ENCODE data around the gene WDFY4. TPM values are rescaled to one million over a fixed set of nuclear protein-coding genes. Genes with fewer than 3 reads are reported as not detected.

Gene WDFY4
- total RNA-seq, 1 experiment from 2014 or later = not detected

DNA sequence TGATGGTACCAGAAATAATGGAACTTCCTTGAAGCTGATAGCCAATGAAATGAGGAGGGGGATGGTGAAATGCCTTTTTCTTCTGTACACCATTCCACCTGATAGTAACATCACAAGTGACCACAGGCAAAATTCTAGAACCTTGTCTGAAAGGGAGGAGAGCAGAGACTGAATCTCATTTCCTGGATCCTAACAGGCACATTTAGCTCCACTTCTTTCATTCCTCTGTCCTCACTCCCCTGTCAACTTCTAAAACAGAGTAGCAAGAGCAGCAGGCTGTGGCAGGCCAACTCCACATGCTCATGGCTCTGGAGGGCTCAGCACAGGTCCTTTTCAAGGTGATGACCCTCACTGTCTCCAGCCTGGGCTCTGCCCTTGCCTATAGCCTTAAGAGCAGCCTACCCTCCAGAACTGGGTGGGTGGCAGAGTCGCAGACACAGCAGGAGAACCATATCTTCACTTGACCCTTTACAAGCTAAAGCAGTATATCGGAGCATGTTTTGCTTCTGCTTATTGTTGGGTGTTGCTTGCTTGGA, 255.2 kb downstream of the WDFY4 start, which contains the start of gene LRRC18:
Gene LRRC18, minus strand, starts transcription at position 51 of the 536 bp plus-strand sequence. CDS start 25,685 bp downstream, outside the sequence.
- intact Hi-C loops (cut with micrococcal nuclease; ENCODE audit: unreplicated experiment) = no loop called here

DNA sequence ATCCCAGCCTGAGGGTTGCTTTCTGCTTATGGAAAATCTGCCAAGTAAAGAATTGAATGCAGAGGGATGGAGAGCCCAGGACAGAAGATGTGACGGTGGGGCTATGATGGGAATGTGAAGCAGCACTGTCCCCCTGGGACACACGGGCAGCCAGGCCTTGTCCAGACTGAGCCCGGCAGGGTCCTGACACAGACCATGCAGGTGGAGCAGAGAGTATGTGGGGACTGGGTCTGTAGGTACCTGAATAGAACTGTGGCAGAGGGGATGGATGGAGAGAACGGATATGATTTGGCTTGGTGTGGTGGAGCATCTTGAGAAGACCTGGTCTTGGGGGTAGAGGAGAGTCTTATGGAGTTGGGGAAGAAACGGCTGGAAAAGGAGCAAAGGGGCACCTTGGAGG, 255.7 kb downstream of the WDFY4 start:
- Histone ChIP-seq H3K79me2 (ENCODE audit: low read depth) (no peaks in the 10 kb centered on the region), H2AFZ (no peak overlapping the region), H3K4me2 (no peak overlapping the region), H3K4me1 (replicated peaks; ENCODE audit: insufficient read depth) (no peaks in the 10 kb centered on the region), H3F3A (ENCODE audit: insufficient read depth, low read depth) (no peaks in the 10 kb centered on the region), H4K20me1 (ENCODE audit: insufficient read depth) (no peaks in the 10 kb centered on the region), H3K9me2 (ENCODE audit: insufficient read depth) (no peaks in the 10 kb centered on the region), H3K27ac (no peak overlapping the region), H3K9me3 (ENCODE audit: insufficient read depth, low read depth) (no peaks in the 10 kb centered on the region), H3K4me3 (no peak overlapping the region), H3K36me3 (ENCODE audit: low read depth) (no peaks in the 10 kb centered on the region), H3K27me3 (ENCODE audit: insufficient read depth, low read depth) (peaks cover 71% of the 10 kb centered on the region)
- CTCF ChIA-PET = no interaction called here
- intact Hi-C loops (cut with micrococcal nuclease; ENCODE audit: unreplicated experiment) = no loop called here
- POLR2A ChIA-PET (ENCODE audit: unreplicated experiment) = no interaction called here
- DNase-seq = no peak
- BruUV-seq (replicated peaks) = no TSS peak
- TF ChIP-seq, protein P1, sequence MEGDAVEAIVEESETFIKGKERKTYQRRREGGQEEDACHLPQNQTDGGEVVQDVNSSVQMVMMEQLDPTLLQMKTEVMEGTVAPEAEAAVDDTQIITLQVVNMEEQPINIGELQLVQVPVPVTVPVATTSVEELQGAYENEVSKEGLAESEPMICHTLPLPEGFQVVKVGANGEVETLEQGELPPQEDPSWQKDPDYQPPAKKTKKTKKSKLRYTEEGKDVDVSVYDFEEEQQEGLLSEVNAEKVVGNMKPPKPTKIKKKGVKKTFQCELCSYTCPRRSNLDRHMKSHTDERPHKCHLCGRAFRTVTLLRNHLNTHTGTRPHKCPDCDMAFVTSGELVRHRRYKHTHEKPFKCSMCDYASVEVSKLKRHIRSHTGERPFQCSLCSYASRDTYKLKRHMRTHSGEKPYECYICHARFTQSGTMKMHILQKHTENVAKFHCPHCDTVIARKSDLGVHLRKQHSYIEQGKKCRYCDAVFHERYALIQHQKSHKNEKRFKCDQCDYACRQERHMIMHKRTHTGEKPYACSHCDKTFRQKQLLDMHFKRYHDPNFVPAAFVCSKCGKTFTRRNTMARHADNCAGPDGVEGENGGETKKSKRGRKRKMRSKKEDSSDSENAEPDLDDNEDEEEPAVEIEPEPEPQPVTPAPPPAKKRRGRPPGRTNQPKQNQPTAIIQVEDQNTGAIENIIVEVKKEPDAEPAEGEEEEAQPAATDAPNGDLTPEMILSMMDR (conservative IDR thresholded peaks at IDR 0.05) = no peak
- no peak for TF ChIP-seq EZH2 (IDR thresholded peaks at IDR 0.05; ENCODE audit: low read depth)

More for the DNA sequence above, 255.2 kb downstream of the WDFY4 start, which contains the start of gene LRRC18:
- H3K4me2 ChIP-seq = no peak within 1 kb of the TSS
- H3F3A ChIP-seq (ENCODE audit: insufficient read depth, low read depth) = no peaks in the 10 kb centered on the region
- H3K4me3 ChIP-seq = no peak within 1 kb of the TSS
- no peaks in the 10 kb centered on the region for H3K36me3 ChIP-seq (ENCODE audit: low read depth)
- no peaks in the 10 kb centered on the region for H3K79me2 ChIP-seq (ENCODE audit: low read depth)
- TF ChIP-seq EZH2 (IDR thresholded peaks at IDR 0.05; ENCODE audit: low read depth) = no peak
- TF ChIP-seq, protein P1 (conservative IDR thresholded peaks at IDR 0.05) = no peak
- no peaks in the 10 kb centered on the region for H3K4me1 ChIP-seq (replicated peaks; ENCODE audit: insufficient read depth)
- ChIA-PET POLR2A (ENCODE audit: unreplicated experiment) (no interaction called here), CTCF (no interaction called here)
- no peaks in the 10 kb centered on the region for H3K9me2 ChIP-seq (ENCODE audit: insufficient read depth)
- no peak within 1 kb of the TSS for H2AFZ ChIP-seq
- no peak within 1 kb of the TSS for H3K27ac ChIP-seq
- no TSS peak for BruUV-seq (replicated peaks)
- peaks cover 68% of the 10 kb centered on the region for H3K27me3 ChIP-seq (ENCODE audit: insufficient read depth, low read depth)
- H3K9me3 ChIP-seq (ENCODE audit: insufficient read depth, low read depth) = no peaks in the 10 kb centered on the region
- no peaks in the 10 kb centered on the region for H4K20me1 ChIP-seq (ENCODE audit: insufficient read depth)
- no peak for DNase-seq

DNA sequence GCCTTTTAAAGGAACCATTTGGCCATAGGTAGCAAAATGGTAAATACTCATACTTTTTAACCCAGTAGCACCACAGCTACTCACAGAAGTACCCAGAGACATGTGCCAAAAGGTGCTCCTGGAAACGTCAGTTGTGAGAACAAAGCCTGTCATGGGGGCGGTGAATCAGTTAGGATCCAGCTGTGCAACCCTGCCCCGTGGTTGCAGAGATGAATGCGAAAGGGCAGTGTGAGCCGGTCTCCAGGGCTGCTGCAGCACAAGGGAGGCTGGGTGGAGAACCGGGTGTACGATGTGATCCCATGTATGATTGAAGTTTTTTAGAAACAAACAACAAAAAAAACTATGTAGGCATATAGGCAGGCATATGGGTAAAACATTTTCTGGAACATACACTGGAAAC, 256.3 kb downstream of the WDFY4 start:
- Histone ChIP-seq H4K20me1 (ENCODE audit: insufficient read depth) (no peaks in the 10 kb centered on the region), H3K36me3 (ENCODE audit: low read depth) (no peaks in the 10 kb centered on the region), H2AFZ (no peak overlapping the region), H3K9me3 (ENCODE audit: insufficient read depth, low read depth) (no peaks in the 10 kb centered on the region), H3K9me2 (ENCODE audit: insufficient read depth) (no peaks in the 10 kb centered on the region), H3K4me1 (replicated peaks; ENCODE audit: insufficient read depth) (no peaks in the 10 kb centered on the region), H3K79me2 (ENCODE audit: low read depth) (no peaks in the 10 kb centered on the region), H3K4me2 (no peak overlapping the region), H3F3A (ENCODE audit: insufficient read depth, low read depth) (no peaks in the 10 kb centered on the region), H3K4me3 (no peak overlapping the region), H3K27ac (no peak overlapping the region), H3K27me3 (ENCODE audit: insufficient read depth, low read depth) (peaks cover 77% of the 10 kb centered on the region)
- no peak for DNase-seq
- intact Hi-C loops (cut with micrococcal nuclease; ENCODE audit: unreplicated experiment) = no loop called here
- ChIA-PET POLR2A (ENCODE audit: unreplicated experiment) (no interaction called here), CTCF (no interaction called here)
- TF ChIP-seq EZH2 (IDR thresholded peaks at IDR 0.05; ENCODE audit: low read depth) = no peak
- TF ChIP-seq, protein P1 (conservative IDR thresholded peaks at IDR 0.05) = no peak
- no TSS peak for BruUV-seq (replicated peaks)

All from PC-9 (cell line).